Thyroid gland (tissue), 4 donors: ENCODE measurements around the gene CGN. TPM values are rescaled to one million over a fixed set of nuclear protein-coding genes. Genes with fewer than 3 reads are reported as not detected.

Experiments used
- DNase-seq, 2 donors: peaks; one replicate each; pipeline ENCODE4 v3.0.0-alpha.2; 2019
- H3K27ac ChIP-seq, 3 donors: fragments of 200-600 bp; sonication (generic); 1 replicate in 2 of 3; 2 replicates in 1 of 3; pipeline ENCODE4 v1.5.1; 2016 to 2019; ENCODE audit warnings: mild to moderate bottlenecking in 1 of 3, moderate library complexity in 1 of 3
- H3K27me3 ChIP-seq: fragments of 200-600 bp; sonication (generic); one replicate; pipeline ENCODE4 v1.5.1; 2019
- H3K36me3 ChIP-seq, 2 donors: fragments of 200-600 bp; sonication (generic); one replicate each; pipeline ENCODE4 v1.5.1; 2016 to 2019
- H3K4me1 ChIP-seq, 2 donors: fragments of 200-600 bp; sonication (generic); one replicate each; pipeline ENCODE4 v1.5.1; 2017 to 2019
- H3K4me3 ChIP-seq, 3 donors: fragments of 200-600 bp; sonication (generic); replicated peaks in 1 of 3; 1 replicate in 2 of 3; 2 replicates in 1 of 3; pipeline ENCODE4 v1.5.1; 2016; ENCODE audit warnings: mild to moderate bottlenecking in 1 of 3
- H3K9me3 ChIP-seq: fragments of 200-600 bp; sonication (generic); one replicate; pipeline ENCODE4 v1.5.1; 2017
- CTCF ChIP-seq, 6 experiments: fragments of 200-600 bp in 3 of 6; fragments of 450-650 bp in 3 of 6; sonication (generic) in 3 of 6; IDR thresholded peaks; one replicate each; pipeline ENCODE4 v1.5.1; 2016 to 2019; ENCODE audit warnings: antibody characterized with exemption in 6 of 6, mild to moderate bottlenecking in 2 of 6, inconsistent platforms in 1 of 6, moderate library complexity in 1 of 6
- POLR2A ChIP-seq, 2 donors: fragments of 450-650 bp; IDR thresholded peaks; one replicate each; pipeline ENCODE4 v1.6.1; 2017; ENCODE audit warnings: antibody characterized with exemption in 2 of 2, mild to moderate bottlenecking in 2 of 2, moderate library complexity in 1 of 2
- WGBS, 2 donors: methylation state at CpG; one replicate each; pipeline ENCODE4 v1.1.5; 2017; 5-methylcytosine and 5-hydroxymethylcytosine counted together
- intact Hi-C: fragments of 100-400 bp; cut with DNase I; formaldehyde crosslinking; loops from one replicate; pipeline ENCODE4 v1.15.1; 2023
- total RNA-seq, 4 donors: library from RNA; depleted of rRNA; stranded (reverse); fragments of >200 nt; gene quantifications; one replicate each; pipeline ENCODE4 v1.2.3, GENCODE V29; 2016

Gene CGN
- total RNA-seq, 4 donors from 2014 or later = 7.7 to 14.9 (median 8.7) TPM

GRCh38 chr1:151478923-151479322, 32.3 kb upstream of the CGN start:
- TF ChIP-seq POLR2A (IDR thresholded peaks at IDR 0.05) (no peak), CTCF (IDR thresholded peaks at IDR 0.05) (no peak)
- 78 to 84% methylated on average over 2 of the region's 2 CpGs for WGBS, 2 donors
- peaks cover 0 to under 1% of the 10 kb centered on the region in 2 donors for H3K4me1 ChIP-seq
- no peaks in the 10 kb centered on the region for H3K27me3 ChIP-seq
- DNase-seq = no peak
- intact Hi-C loops = no loop called here
- no peaks in the 10 kb centered on the region for H3K9me3 ChIP-seq
- H3K36me3 ChIP-seq = no peaks in the 10 kb centered on the region
- no peak overlapping the region for H3K4me3 ChIP-seq
- H3K27ac ChIP-seq = no peak overlapping the region

- no peak overlapping the region for H3K4me3 ChIP-seq
- no peak overlapping the region for H3K27ac ChIP-seq
- TF ChIP-seq POLR2A (IDR thresholded peaks at IDR 0.05) (no peak), CTCF (IDR thresholded peaks at IDR 0.05) (no peak)
- no peaks in the 10 kb centered on the region for H3K9me3 ChIP-seq
- DNase-seq = no peak
- WGBS, 2 donors = 86 to 87% methylated on average over 5 of the region's 5 CpGs
- intact Hi-C loops = no loop called here
- H3K4me1 ChIP-seq = no peaks in the 10 kb centered on the region
- H3K27me3 ChIP-seq = no peaks in the 10 kb centered on the region
- no peaks in the 10 kb centered on the region for H3K36me3 ChIP-seq
Observed at GRCh38 chr1:151479462-151479861, 31.7 kb upstream of the CGN start.

- Histone ChIP-seq H3K27ac (no peak overlapping the region), H3K27me3 (no peaks in the 10 kb centered on the region), H3K9me3 (no peaks in the 10 kb centered on the region), H3K36me3 (no peaks in the 10 kb centered on the region), H3K4me3 (no peak overlapping the region), H3K4me1 (no peaks in the 10 kb centered on the region)
- intact Hi-C loops = no loop called here
- TF ChIP-seq POLR2A (IDR thresholded peaks at IDR 0.05) (no peak), CTCF (IDR thresholded peaks at IDR 0.05) (no peak)
- DNase-seq = no peak
- 90 to 95% methylated on average over 1 of the region's 1 CpG for WGBS, 2 donors
Observed at GRCh38 chr1:151482017-151482416, 29.2 kb upstream of the CGN start.

GRCh38 chr1:151485685-151486255, 25.4 kb upstream of the CGN start:
- Histone ChIP-seq H3K36me3 (no peaks in the 10 kb centered on the region), H3K4me1 (no peaks in the 10 kb centered on the region), H3K9me3 (no peaks in the 10 kb centered on the region), H3K4me3 (no peak overlapping the region), H3K27me3 (no peaks in the 10 kb centered on the region), H3K27ac (no peak overlapping the region)
- 61 to 62% methylated on average over 5 of the region's 5 CpGs for WGBS, 2 donors
- no peak for TF ChIP-seq CTCF (IDR thresholded peaks at IDR 0.05)
- no peak for TF ChIP-seq POLR2A (IDR thresholded peaks at IDR 0.05)
- DNase-seq = no peak
- intact Hi-C loops = no loop called here

GRCh38 chr1:151486557-151486956, 24.6 kb upstream of the CGN start:
- Histone ChIP-seq H3K4me1 (no peaks in the 10 kb centered on the region), H3K9me3 (no peaks in the 10 kb centered on the region), H3K4me3 (no peak overlapping the region), H3K27me3 (no peaks in the 10 kb centered on the region), H3K36me3 (no peaks in the 10 kb centered on the region), H3K27ac (no peak overlapping the region)
- no peak for DNase-seq
- WGBS, 2 donors = 87 to 95% methylated on average over 1 of the region's 1 CpG
- intact Hi-C loops = no loop called here
- TF ChIP-seq POLR2A (IDR thresholded peaks at IDR 0.05) (no peak), CTCF (IDR thresholded peaks at IDR 0.05) (no peak)
